Coronary artery (tissue), 2 donors: ENCODE data around the gene DPF3.

ENCODE experiments used
- DNase-seq: peaks from one replicate; pipeline ENCODE4 v3.0.0-alpha.2; 2017; ENCODE audit warnings: low spot score
- H3K27ac ChIP-seq, 2 donors: fragments of 200-600 bp; sonication (generic); one replicate each; pipeline ENCODE4 v1.5.1; 2016 to 2019
- H3K4me3 ChIP-seq: fragments of 200-600 bp; sonication (generic); 2 replicates; pipeline ENCODE4 v1.5.1; 2016; ENCODE audit warnings: mild to moderate bottlenecking, moderate library complexity
- TF ChIP-seq, protein P1 (sequence below): fragments of 200-600 bp; sonication (generic); IDR thresholded peaks from one replicate; pipeline ENCODE4 v1.5.1; 2019; ENCODE audit warnings: antibody characterized with exemption

Gene DPF3

DNA sequence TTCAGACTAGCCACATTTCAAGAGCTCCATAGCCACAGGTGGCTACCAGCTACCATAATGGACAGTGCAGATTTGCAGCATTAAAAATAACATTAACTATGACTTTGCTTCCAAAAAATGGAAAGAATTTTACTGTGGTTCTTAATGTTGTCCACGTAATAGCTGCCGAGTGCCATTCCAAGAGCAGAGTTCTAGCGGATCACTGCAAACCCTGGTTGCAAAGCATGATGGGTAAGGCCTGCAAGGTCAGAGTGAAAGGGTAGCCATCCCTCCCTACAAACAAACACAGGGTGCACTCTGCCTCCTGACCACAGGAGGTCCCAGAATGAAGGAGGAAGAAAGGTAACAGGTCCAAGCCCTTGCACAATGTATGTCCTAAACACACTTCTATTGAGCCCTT is 157.6 kb downstream of the DPF3 start:
- H3K27ac ChIP-seq: no peak overlapping the region
- TF ChIP-seq, protein P1, sequence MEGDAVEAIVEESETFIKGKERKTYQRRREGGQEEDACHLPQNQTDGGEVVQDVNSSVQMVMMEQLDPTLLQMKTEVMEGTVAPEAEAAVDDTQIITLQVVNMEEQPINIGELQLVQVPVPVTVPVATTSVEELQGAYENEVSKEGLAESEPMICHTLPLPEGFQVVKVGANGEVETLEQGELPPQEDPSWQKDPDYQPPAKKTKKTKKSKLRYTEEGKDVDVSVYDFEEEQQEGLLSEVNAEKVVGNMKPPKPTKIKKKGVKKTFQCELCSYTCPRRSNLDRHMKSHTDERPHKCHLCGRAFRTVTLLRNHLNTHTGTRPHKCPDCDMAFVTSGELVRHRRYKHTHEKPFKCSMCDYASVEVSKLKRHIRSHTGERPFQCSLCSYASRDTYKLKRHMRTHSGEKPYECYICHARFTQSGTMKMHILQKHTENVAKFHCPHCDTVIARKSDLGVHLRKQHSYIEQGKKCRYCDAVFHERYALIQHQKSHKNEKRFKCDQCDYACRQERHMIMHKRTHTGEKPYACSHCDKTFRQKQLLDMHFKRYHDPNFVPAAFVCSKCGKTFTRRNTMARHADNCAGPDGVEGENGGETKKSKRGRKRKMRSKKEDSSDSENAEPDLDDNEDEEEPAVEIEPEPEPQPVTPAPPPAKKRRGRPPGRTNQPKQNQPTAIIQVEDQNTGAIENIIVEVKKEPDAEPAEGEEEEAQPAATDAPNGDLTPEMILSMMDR: no peak
- DNase-seq: peak; percentile 38

DNA sequence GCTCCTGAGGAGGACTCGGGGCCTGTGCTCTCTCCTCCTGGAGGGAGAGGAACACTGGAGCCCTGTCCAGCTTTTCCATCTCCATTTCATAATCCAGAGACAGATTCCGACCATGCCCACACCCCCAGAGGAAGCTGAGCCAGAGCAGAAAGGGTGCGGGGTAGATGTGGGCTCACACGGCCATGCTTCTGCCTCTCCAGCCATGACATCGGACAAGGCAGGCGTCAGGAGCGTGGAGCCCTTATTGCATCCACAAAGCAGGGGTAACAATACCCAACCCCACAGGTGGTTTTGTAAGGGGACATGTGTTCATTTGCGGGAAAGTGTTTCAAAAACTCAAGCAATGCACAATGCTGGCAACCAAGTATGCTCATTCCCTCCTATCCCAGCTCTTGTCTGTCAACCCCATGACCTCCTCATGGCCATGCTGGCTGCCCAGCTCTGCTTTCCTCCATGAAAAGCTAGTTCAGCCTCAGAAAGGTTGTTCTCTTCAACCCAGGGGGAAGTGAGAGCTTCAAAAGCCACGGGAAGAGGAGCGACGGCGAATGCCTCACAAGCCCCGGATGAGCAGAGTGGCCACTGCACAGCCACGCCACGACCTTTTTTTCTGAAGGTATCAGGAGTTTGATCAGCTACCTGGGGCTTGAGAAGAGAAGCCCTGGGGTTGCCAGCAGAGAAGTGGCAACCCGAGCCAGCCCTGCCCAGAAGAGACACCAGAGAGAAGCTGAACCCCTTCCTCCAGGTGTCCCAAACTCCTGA is 161.7 kb downstream of the DPF3 start:
- TF ChIP-seq, protein P1: no peak
- Histone ChIP-seq H3K27ac (no peak overlapping the region), H3K4me3 (no peak overlapping the region)
- no peak for DNase-seq

More for the DNA sequence above, 157.6 kb downstream of the DPF3 start:
- H3K4me3 ChIP-seq: no peak overlapping the region

DNA sequence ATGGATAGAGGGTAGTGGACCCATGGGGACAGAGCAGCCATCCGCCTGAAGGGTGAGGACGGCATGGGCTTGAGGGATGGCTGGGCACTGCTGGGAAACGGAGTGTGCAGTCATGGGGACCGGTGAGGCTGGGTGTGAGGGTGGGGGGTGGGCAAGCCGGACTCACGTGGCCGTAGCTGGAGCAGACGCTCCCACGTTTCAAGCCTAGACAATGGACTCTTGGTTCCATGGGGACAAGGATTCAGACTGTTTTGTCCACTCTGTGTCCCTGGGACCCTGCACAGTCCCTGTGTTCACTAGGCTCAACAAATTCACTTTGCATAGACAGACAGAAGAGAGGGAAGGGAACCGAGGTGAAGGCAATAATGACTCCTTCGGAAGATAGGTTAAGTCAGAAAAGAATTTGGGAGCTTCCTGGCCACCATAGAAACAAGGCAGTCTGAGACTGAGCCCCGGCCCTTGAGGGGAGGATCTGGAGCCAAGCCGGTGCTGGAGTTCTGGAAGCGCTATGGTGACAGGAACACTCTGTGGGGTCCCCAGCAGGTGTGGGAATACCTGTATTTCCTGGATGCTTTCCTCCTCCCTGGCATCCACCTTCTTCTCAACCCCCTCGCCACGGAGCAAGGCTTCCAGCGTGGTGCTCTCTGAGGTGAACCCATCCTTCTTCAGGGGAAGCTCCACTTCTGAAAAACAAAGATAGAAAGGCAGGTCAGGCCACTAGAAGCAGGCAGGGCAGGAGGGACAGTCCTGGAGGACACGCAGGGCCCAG is 162.5 kb downstream of the DPF3 start:
- no peak overlapping the region for H3K4me3 ChIP-seq
- H3K27ac ChIP-seq: no peak overlapping the region
- DNase-seq: no peak
- TF ChIP-seq, protein P1: no peak

DNA sequence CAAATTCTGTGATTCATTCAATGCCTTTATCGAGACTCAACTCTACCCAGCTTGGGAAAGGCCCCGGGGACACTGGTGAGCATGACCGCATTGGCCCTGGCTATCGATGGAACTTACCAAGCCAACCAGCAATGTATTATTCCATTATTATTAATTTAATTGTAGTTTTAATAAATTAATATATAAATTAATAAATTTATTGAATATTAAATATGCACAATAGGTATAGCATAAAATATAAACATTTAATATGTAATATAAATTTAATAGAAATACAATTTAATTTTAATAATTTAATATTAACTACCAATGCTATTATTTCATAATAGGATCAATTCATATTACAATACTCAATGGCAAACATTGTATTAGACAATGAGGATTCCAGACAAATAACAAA is 163.4 kb downstream of the DPF3 start:
- Histone ChIP-seq H3K27ac (no peak overlapping the region), H3K4me3 (no peak overlapping the region)
- TF ChIP-seq, protein P1: no peak
- no peak for DNase-seq

DNA sequence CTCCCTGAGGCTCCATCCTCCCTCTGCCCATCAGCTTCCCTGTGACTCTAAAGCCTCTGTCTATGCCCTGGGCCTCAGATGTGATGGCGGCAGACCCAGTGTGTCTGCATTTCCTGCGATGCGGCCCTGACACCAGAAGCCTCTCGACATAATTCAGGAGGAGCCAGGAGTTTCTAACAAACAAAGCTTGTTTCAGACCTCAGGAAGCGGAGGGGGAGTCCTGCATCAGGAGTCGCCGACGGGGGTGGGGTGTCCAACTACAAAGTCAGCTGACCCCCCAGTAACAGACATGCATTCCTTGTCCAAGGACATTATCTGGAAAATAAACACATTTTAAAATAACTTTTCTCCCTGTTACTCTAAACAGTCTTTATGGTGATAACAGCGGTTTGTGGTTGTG is 167.5 kb downstream of the DPF3 start:
- TF ChIP-seq, protein P1: no peak
- DNase-seq: no peak
- H3K27ac ChIP-seq: peak overlapping the region; percentile 54 to 57
- no peak overlapping the region for H3K4me3 ChIP-seq

DNA sequence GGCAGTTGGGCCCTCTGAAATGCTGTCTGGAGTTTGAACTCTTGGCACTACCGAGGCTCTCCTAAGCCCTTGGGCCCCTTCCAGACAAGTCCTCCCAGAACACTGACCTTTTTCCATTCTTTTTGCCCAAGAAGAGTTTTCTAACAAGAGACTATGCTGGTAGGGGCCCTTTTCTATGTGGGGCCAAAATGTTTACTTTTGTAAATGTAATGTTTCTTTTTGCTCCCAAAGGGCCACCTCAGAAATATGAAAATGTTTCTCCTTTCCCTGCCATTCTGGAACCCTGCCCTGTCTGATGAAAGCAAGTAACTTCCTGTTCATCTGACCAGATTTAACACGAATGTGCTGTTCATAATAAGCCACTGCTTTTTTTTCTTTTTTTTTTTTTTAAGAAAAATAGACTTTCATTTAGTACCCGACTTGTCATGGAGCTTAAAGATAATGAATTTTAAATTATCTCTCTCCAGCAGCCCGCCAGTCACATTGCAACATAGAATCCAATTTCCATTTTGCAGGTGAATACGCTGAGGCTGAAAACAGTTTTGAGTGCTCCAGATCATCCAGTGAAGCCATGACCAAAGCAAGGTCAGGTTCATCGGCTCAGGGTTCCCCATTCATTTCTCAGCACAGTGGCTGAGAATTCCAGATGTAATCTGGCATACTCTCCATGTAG is 169.9 kb downstream of the DPF3 start:
- no peak overlapping the region for H3K4me3 ChIP-seq
- H3K27ac ChIP-seq: peak overlapping the region; percentile 27 to 59
- no peak for DNase-seq
- TF ChIP-seq, protein P1: no peak
